IPS-NIHi11 (cell line): ENCODE measurements around the gene ODAD3.
"Not testable (repeated sequence)": the region's sequence is repeated elsewhere in the genome, so short reads cannot be mapped to it uniquely, and the experiment has no call there.

ENCODE experiments used
- DNase-seq: peaks from one replicate; pipeline ENCODE4 v3.0.0; 2012; ENCODE audit warnings: mixed read lengths, low spot score

The ODAD3 gene

DNA sequence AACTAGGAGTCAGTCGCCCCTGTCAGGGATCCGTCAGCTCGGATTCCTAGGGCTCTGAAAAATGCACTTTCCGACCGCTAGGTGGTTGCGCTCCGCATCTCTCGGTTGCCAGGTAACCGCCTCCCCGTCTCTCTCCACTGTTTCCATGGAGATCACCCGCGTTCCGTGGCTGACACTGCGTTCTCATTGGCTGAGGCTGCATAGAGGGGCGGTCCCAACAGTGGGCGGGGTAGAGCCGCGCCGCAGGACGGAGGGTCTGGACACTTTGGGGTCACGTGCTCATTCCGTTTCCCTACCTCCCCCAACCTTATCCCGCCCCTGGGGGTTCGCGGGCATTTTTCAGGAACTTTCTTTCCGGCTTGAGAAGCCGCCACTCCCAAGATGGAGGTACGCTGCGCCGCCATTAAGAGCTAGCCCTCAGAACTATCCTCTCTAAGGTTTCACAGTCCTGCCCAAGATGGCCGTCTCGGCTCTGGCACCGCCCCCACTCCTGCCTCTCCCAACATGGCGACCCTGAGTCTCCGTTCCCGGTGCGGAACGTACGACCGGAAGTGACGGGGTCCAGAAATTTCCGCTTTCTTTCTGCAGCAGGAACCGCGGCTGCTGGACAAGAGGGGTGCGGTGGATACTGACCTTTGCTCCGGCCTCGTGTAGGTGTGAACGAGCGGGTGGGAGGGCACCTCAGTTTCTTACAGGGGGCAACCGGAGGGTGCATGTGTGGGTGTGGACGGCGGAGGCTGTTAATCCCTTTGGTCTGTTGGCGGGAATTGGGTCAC, at the start of gene ODAD3, which contains the start of gene PRKCSH:
Gene ODAD3 (minus strand): TSS at position 65 of the 776 bp plus-strand sequence. CDS start 105 bp downstream, outside the sequence.
Gene PRKCSH (plus strand): TSS at position 579 of the 776 bp plus-strand sequence. CDS start 483 bp downstream, outside the sequence.
- DNase-seq: peak; percentile 100

GRCh38 chr19:11483366-11484111, 48.6 kb upstream of the ODAD3 start:
- DNase-seq: no peak

DNA sequence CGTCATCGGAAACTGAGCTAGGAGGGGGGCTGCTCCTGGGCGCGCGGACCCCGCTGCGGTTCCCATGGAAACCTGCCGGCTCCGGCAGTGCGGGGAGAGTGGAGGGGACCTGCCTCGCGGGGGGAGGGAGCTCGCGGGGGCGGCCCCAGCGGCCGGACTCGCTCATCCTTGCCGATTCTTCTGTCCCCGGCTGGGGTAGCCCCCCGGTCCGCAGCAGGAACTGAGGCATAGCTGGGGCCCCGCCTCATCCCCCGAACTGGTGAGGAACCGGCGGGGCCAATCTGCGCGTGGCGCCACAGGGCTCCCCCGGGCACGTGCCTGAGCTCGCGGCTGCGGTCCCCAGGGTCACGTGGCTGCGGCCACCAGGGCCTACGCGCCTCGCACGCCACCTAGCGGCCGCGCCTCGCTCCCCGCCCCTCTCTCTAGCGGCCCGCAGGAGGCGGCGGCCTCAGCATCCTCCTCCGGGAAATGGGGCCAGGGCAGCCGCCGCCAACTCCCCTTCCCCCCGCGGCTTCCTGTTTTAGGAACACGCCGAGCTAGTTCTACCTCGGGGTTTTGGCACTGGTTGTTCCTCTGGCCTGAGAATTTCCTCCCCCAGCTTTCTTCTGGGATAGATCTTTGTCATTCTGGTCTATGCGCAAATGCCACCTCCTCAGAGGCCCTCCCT, 47.6 kb upstream of the ODAD3 start:
- peak; percentile 95 for DNase-seq

GRCh38 chr19:11481534-11482383, 46.8 kb upstream of the ODAD3 start:
- peak; percentile 88 for DNase-seq

GRCh38 chr19:11480715-11481533, 46.0 kb upstream of the ODAD3 start, which contains the start of gene ELAVL3:
TSS of gene ELAVL3 (minus strand) at chr19:11481046. CDS start at chr19:11480608, 438 bp downstream.
- peak; percentile 83 for DNase-seq

DNA sequence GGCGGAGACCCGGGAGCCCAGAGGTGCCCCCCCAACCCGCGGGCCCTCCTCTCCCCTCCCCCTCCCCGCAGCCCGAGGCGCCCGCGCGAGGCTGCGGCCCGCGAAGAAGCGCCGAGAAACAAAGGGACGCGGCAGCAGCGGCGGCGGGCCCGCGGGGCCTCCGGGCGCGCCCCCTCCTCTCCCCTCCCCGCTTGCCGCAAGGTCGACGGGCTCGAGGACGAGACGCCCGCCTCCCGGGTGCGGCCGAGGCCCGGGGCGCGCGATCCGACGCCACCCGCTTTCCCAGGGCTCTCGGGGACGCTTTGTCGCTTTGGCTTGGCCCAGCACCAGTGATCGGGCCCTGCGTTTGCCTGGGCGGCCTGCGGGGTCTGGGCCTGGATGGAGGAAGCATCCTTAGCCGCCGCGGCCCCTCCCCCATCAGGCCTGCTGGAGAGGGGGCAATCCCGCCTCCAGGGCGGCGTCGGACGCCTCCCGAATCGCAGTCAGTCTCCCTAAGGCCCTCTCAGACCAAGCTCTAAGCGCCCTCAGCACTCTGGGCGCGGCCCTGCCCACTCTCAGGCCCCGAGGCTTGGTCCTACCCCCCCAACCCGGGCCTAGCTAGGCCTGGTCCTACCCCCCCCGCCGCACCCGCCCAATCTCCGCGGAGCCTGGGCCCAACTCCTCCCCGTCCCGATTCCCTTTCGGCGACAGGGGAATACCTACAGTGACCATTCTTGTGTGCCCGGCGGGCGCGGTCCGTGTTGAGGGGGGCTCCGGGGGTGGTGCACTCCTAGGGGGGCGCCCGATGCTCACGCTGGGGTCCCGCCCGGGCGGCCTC, 45.2 kb upstream of the ODAD3 start:
- DNase-seq: no peak

- peak; percentile 97 for DNase-seq
Observed at GRCh38 chr19:11479090-11479897, 44.4 kb upstream of the ODAD3 start.

- DNase-seq: no peak
Observed at GRCh38 chr19:11478167-11479089, 43.5 kb upstream of the ODAD3 start.

DNA sequence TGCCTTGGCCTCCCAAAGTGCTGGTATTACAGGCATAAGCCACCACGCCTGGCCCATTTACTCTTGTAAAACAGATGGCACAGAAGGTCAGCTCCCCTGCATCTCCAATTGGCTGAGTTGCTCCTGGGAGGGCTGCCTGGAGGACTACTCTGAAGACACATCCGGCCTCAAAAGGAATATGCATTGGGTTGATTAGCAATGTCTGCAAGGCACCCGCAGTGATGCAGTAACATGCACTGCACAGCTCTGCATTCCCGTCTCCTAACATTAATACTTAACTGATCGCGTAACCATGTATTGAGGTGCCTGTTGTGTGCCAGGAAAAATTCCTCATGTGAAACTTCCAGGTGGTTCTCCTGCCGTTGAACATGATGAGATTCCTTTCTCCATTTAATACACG, 40.9 kb upstream of the ODAD3 start:
- DNase-seq: no peak

DNA sequence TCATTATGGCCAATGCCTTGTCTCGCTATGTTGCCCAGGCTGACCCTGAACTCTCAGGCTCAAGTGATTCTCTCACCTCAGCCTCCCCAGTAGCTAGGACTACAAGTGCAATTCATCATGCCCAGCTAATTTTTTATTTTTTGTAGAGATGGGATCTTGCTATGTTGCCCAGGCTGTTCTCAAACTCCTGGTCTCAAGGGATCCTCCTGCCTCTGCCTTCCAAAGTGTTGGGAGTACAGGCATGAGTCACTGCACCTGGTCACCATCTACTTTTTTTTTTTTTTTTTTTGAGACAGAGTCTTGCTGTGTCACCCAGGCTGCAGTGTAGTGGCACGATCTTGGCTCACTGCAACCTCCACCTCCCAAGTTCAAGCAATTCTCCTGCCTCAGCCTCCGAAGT, 40.4 kb upstream of the ODAD3 start:
- DNase-seq: not testable (repeated sequence)

DNA sequence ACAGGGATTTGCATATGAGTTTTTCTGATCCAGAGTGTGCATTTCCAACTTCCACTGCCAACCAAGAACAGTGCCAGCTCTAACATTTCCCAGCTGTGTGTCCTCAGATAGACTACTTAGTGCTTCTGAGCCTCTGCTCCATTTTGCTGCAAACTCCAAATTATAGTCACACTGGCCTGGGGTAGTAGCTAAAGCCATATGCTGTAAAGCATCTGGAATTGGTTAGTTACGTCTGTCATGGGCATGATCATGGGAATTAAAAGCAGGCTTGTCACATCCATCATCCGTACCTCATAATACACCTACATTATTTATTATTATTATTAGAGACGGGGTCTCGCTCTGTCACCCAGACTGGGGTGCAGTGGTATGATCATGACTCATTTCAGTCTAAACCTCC, 38.8 kb upstream of the ODAD3 start:
- DNase-seq: no peak

DNA sequence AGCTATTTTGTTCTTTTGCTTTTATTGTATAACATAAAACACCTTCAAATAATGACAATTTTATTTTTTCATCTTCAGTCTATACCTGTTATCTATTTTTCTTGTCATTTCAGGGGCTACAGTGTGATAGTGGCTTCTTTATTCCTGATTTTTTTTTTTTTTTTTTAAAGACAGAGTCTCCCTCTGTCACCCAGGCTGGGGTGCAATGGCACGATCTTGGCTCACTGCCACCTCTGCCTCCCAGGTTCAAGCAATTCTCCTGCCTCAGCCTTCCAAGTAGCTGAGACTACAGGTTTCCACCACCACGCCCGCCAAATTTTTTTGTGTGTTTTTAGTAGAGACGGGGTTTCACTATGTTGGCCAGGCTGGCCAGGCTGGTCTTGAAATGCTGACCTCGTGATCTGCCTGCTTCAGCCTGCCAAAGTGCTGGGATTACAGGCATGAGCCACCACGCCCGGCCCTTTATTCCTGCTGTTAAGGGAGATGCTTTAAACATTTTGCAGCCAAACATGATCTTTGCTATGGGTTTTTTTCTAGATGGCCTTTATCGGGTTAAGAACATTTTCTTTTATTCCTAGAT, 33.4 kb upstream of the ODAD3 start:
- DNase-seq: not testable (repeated sequence)

GRCh38 chr19:11465600-11465999, 30.7 kb upstream of the ODAD3 start:
- peak; percentile 61 for DNase-seq

DNA sequence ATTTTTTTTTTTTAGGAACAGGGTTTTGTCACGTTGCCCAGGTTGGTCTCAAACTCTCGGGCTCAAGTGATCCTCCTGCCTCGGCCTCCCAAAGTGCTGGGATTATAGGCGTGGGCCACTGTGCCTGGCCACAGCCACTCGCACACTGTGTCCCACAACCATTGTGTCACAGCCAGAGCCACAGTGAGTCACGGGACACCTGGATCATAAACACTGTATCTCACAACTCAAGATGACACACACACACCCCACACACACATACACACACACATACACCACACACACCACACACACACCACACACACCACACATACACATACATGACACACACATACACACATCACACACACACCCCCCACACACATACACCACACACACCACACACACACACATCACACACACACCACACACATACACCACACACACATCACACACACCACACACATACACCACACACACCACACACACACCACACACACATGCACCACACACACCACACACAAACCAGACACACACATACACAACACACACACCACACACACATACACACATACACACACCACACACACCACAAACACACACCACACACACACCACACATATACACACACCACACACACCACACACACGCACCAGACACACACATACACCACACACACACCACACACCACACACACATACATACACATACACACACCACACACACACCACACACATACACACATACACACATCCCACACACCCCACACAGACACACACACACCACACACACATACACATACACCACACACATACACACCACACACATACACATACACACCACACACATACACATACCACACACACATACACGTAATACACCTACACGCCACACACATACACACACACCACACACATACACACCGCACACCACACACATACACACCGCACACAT, 29.7 kb upstream of the ODAD3 start:
- DNase-seq: no peak

- DNase-seq: peak; percentile 3
Observed at GRCh38 chr19:11463391-11463790, 28.5 kb upstream of the ODAD3 start.

DNA sequence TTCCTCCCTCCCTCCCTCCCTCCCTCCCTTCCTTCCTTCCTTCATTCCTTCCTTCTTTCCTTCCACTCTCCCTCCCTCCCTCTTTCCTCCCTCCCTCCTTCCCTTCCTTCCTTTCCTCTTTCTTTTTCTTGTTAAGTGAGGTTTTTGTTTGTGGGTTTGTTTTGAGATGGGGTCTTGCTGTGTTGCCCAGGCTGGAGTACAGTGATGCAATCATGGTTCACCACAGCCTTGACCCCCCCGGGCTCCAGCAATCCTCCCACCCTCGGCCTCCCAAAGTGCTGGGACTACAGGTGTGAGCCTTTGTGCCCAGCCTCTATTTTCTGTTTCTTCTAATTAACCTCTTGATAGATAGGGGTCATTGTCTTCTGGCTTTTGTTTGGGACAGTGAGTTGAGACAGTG, 26.5 kb upstream of the ODAD3 start:
- no peak for DNase-seq
